ENCODE measurements around the gene IRAG1.

The IRAG1 gene

GRCh38 chr11:10669258-10670033 is 24.1 kb downstream of the IRAG1 start:
- DNase-seq = no peak

GRCh38 chr11:10667521-10667885 is 26.1 kb downstream of the IRAG1 start:
- DNase-seq = no peak

GRCh38 chr11:10666556-10667520 is 26.7 kb downstream of the IRAG1 start:
- DNase-seq = peak in 2 of 56 donors; percentile 15 to 24

- DNase-seq = no peak
Observed at GRCh38 chr11:10664496-10664895, 29.1 kb downstream of the IRAG1 start.

- no peak for DNase-seq
Observed at GRCh38 chr11:10663990-10664389, 29.6 kb downstream of the IRAG1 start.

GRCh38 chr11:10663365-10663764 is 30.2 kb downstream of the IRAG1 start:
- DNase-seq = no peak

GRCh38 chr11:10660323-10660722 is 33.2 kb downstream of the IRAG1 start:
- no peak for DNase-seq

- no peak for DNase-seq
Observed at GRCh38 chr11:10659339-10660216, 34.0 kb downstream of the IRAG1 start.

- DNase-seq = no peak
Observed at GRCh38 chr11:10658621-10659338, 34.8 kb downstream of the IRAG1 start.

GRCh38 chr11:10657308-10658271 is 36.0 kb downstream of the IRAG1 start:
- DNase-seq = no peak

GRCh38 chr11:10655943-10656576 is 37.5 kb downstream of the IRAG1 start:
- DNase-seq = no peak

- DNase-seq = no peak
Observed at GRCh38 chr11:10655227-10655626, 38.3 kb downstream of the IRAG1 start.

- DNase-seq = no peak
Observed at GRCh38 chr11:10654811-10655150, 38.8 kb downstream of the IRAG1 start.

GRCh38 chr11:10653946-10654810 is 39.4 kb downstream of the IRAG1 start:
- peak in 7 of 56 donors; percentile 13 to 51 (median 26) for DNase-seq

GRCh38 chr11:10653261-10653660 is 40.3 kb downstream of the IRAG1 start:
- no peak for DNase-seq

GRCh38 chr11:10651656-10652361 is 41.7 kb downstream of the IRAG1 start:
- peak in 2 of 56 donors; percentile 27 to 32 for DNase-seq

GRCh38 chr11:10650630-10651029 is 42.9 kb downstream of the IRAG1 start:
- DNase-seq = peak in 1 of 56 donors; percentile 14
